ENCODE measurements around the gene GNGT2. TPM values are rescaled to one million over a fixed set of nuclear protein-coding genes. Genes with fewer than 3 reads are reported as not detected.
A peak's percentile ranks its signal among the peaks of the same experiment; 100 is the strongest.

GNGT2 gene
- total and polyA plus RNA-seq, 4 donors, result 0.23 to 2.2 (median 1.1) TPM

DNA sequence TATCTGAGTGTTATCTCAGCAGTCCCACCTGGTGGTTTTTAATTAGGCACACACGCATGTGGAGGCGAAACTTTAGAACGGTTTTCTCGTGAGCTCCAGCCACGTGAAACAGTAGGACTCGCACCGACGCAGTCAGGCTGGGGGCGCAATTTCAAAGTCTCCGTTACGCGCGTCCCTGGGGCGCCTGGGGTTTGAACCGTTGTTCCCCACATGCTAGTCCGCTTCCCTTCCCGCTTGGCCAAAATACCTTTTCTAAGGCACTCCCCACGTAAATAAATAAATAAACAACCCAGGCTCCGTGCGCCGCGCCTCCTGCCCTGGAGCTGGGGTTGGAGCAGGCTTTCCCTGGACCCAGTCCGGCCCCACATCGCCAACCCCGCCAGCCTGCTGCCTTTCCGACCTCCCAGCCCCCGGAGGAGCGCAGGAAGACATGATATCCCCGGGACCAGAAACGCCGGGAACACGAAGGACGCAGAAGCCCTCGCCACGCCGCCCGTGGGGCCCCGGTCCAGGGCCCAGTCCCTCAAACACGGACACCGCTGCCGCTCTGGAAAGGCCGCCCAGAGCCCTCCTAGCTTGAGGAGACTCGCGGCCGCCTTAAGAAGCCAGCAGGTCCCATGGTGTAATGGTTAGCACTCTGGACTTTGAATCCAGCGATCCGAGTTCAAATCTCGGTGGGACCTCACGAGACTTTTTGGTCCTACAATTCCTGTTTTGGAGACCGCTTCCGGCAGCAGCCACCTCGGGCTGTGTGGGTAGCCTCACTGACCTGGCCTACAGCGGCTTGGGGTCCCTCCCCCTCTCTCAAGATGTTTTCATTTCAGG, 18.2 kb downstream of the GNGT2 start (continued):
- peak; percentile 59 to 70 for TF ChIP-seq RXRA (IDR thresholded peaks at IDR 0.05)
- no peak for TF ChIP-seq SP1 (IDR thresholded peaks at IDR 0.05)

DNA sequence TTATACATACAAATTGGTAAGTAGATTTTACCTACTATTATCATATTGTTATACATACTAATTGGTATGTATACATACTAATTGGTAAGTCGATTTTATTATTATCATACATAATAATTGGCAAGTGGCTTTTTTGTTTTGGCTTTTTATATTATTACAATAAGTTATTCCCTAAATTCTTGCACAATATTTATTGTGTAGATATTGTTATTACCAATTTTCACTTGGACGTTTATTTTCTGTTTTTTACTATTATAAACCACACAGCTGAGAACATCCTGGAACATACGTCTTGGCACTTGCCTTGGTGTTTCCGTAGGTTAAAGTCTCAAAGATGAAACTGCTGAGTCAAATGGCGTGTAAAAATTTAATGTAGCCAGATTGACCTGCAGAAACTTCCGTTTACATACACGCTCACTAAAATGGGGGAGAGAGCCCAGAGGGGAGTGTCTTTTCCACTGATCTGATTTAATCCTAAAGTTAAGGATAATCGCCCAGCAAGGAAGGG, 18.9 kb downstream of the GNGT2 start:
- Histone ChIP-seq H3K9ac (ENCODE audit: low read depth in 1 of 2, low read length in 2 of 2) (peak overlapping the region; percentile 61 to 91), H3K4me3 (ENCODE audit: low read depth in 1 of 3, low read length in 3 of 3) (peak overlapping the region; percentile 56 to 72 (median 65)), H3K27ac (ENCODE audit: low read depth in 1 of 2, low read length in 2 of 2) (peak overlapping the region; percentile 93 to 95), H3K4me1 (ENCODE audit: control insufficient read depth in 4 of 4, insufficient read depth in 4 of 4, low read length in 3 of 4) (peaks cover 0 to 16% (median 4%) of the 10 kb centered on the region in 4 donors), H3K27me3 (ENCODE audit: control insufficient read depth in 4 of 4, insufficient read depth in 4 of 4, low read length in 3 of 4) (no peaks in the 10 kb centered on the region), H3K9me3 (ENCODE audit: control insufficient read depth in 4 of 4, low read length in 3 of 4) (no peaks in the 10 kb centered on the region), H3K36me3 (ENCODE audit: control insufficient read depth in 4 of 4, insufficient read depth in 3 of 4, low read depth in 1 of 4, low read length in 3 of 4) (no peaks in the 10 kb centered on the region)
- 8% methylated on average over 8 of the region's 8 CpGs for WGBS
- no peak for DNase-seq (ENCODE audit: low spot score)
- TF ChIP-seq NR2F2 (IDR thresholded peaks at IDR 0.05), result no peak
- TF ChIP-seq, protein P1, sequence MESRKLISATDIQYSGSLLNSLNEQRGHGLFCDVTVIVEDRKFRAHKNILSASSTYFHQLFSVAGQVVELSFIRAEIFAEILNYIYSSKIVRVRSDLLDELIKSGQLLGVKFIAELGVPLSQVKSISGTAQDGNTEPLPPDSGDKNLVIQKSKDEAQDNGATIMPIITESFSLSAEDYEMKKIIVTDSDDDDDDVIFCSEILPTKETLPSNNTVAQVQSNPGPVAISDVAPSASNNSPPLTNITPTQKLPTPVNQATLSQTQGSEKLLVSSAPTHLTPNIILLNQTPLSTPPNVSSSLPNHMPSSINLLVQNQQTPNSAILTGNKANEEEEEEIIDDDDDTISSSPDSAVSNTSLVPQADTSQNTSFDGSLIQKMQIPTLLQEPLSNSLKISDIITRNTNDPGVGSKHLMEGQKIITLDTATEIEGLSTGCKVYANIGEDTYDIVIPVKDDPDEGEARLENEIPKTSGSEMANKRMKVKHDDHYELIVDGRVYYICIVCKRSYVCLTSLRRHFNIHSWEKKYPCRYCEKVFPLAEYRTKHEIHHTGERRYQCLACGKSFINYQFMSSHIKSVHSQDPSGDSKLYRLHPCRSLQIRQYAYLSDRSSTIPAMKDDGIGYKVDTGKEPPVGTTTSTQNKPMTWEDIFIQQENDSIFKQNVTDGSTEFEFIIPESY (IDR thresholded peaks at IDR 0.05), result peak; percentile 36
- TF ChIP-seq YY1 (IDR thresholded peaks at IDR 0.05), result peak; percentile 47

DNA sequence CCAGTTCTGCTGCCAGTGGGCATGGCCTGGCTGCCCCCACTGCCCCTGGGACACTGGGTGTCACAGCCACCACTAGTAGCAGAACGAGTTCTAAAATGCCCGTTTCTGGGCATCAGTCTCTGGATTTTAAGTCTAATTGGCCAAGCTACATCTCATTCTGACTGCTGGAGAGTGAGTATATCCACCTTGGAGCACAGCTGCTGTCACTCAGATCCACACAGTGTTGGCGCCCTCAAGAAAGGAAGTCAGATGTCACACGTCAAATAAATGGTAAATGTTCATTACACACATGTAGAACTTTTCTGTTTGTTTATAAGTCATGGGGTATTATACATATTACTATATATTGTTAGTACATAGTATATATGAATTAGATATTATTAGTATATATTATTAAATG, 19.4 kb downstream of the GNGT2 start:
- Histone ChIP-seq H3K4me3 (ENCODE audit: low read depth in 1 of 3, low read length in 3 of 3) (no peak overlapping the region), H3K36me3 (ENCODE audit: control insufficient read depth in 4 of 4, insufficient read depth in 3 of 4, low read depth in 1 of 4, low read length in 3 of 4) (no peaks in the 10 kb centered on the region), H3K27ac (ENCODE audit: low read depth in 1 of 2, low read length in 2 of 2) (no peak overlapping the region), H3K27me3 (ENCODE audit: control insufficient read depth in 4 of 4, insufficient read depth in 4 of 4, low read length in 3 of 4) (no peaks in the 10 kb centered on the region), H3K9me3 (ENCODE audit: control insufficient read depth in 4 of 4, low read length in 3 of 4) (no peaks in the 10 kb centered on the region), H3K9ac (ENCODE audit: low read depth in 1 of 2, low read length in 2 of 2) (no peak overlapping the region), H3K4me1 (ENCODE audit: control insufficient read depth in 4 of 4, insufficient read depth in 4 of 4, low read length in 3 of 4) (peaks cover 0 to 16% (median 4%) of the 10 kb centered on the region in 4 donors)
- DNase-seq (ENCODE audit: low spot score), result no peak
- WGBS, result 73% methylated on average over 4 of the region's 4 CpGs
- TF ChIP-seq, protein P2, sequence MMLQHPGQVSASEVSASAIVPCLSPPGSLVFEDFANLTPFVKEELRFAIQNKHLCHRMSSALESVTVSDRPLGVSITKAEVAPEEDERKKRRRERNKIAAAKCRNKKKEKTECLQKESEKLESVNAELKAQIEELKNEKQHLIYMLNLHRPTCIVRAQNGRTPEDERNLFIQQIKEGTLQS (IDR thresholded peaks at IDR 0.05), result no peak
- TF ChIP-seq SP1 (IDR thresholded peaks at IDR 0.05) (no peak), FOXA1 (IDR thresholded peaks at IDR 0.05) (no peak), RXRA (IDR thresholded peaks at IDR 0.05) (no peak), HNF4A (conservative IDR thresholded peaks at IDR 0.05) (no peak), TAF1 (conservative IDR thresholded peaks at IDR 0.05) (no peak), HNF4G (IDR thresholded peaks at IDR 0.05) (no peak), RAD21 (IDR thresholded peaks at IDR 0.05) (no peak), EGR1 (IDR thresholded peaks at IDR 0.05; ENCODE audit: low read depth in 2 of 2) (no peak)
- TF ChIP-seq, protein P3, sequence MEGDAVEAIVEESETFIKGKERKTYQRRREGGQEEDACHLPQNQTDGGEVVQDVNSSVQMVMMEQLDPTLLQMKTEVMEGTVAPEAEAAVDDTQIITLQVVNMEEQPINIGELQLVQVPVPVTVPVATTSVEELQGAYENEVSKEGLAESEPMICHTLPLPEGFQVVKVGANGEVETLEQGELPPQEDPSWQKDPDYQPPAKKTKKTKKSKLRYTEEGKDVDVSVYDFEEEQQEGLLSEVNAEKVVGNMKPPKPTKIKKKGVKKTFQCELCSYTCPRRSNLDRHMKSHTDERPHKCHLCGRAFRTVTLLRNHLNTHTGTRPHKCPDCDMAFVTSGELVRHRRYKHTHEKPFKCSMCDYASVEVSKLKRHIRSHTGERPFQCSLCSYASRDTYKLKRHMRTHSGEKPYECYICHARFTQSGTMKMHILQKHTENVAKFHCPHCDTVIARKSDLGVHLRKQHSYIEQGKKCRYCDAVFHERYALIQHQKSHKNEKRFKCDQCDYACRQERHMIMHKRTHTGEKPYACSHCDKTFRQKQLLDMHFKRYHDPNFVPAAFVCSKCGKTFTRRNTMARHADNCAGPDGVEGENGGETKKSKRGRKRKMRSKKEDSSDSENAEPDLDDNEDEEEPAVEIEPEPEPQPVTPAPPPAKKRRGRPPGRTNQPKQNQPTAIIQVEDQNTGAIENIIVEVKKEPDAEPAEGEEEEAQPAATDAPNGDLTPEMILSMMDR (IDR thresholded peaks at IDR 0.05; ENCODE audit: low read depth, low read length, missing input control), result no peak

Data from liver (tissue), 9 donors.